CD4-positive, alpha-beta T cell treated with Interferon alpha-2 for 1 hour (primary cell): ENCODE results near the gene PLIN4.

Experiments used
- DNase-seq, 2 donors: peaks; one replicate each; pipeline ENCODE4 v3.0.0-alpha.2; 2020 to 2022

Gene PLIN4, protein sequence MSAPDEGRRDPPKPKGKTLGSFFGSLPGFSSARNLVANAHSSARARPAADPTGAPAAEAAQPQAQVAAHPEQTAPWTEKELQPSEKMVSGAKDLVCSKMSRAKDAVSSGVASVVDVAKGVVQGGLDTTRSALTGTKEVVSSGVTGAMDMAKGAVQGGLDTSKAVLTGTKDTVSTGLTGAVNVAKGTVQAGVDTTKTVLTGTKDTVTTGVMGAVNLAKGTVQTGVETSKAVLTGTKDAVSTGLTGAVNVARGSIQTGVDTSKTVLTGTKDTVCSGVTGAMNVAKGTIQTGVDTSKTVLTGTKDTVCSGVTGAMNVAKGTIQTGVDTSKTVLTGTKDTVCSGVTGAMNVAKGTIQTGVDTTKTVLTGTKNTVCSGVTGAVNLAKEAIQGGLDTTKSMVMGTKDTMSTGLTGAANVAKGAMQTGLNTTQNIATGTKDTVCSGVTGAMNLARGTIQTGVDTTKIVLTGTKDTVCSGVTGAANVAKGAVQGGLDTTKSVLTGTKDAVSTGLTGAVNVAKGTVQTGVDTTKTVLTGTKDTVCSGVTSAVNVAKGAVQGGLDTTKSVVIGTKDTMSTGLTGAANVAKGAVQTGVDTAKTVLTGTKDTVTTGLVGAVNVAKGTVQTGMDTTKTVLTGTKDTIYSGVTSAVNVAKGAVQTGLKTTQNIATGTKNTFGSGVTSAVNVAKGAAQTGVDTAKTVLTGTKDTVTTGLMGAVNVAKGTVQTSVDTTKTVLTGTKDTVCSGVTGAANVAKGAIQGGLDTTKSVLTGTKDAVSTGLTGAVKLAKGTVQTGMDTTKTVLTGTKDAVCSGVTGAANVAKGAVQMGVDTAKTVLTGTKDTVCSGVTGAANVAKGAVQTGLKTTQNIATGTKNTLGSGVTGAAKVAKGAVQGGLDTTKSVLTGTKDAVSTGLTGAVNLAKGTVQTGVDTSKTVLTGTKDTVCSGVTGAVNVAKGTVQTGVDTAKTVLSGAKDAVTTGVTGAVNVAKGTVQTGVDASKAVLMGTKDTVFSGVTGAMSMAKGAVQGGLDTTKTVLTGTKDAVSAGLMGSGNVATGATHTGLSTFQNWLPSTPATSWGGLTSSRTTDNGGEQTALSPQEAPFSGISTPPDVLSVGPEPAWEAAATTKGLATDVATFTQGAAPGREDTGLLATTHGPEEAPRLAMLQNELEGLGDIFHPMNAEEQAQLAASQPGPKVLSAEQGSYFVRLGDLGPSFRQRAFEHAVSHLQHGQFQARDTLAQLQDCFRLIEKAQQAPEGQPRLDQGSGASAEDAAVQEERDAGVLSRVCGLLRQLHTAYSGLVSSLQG (N-terminal part only)

DNA sequence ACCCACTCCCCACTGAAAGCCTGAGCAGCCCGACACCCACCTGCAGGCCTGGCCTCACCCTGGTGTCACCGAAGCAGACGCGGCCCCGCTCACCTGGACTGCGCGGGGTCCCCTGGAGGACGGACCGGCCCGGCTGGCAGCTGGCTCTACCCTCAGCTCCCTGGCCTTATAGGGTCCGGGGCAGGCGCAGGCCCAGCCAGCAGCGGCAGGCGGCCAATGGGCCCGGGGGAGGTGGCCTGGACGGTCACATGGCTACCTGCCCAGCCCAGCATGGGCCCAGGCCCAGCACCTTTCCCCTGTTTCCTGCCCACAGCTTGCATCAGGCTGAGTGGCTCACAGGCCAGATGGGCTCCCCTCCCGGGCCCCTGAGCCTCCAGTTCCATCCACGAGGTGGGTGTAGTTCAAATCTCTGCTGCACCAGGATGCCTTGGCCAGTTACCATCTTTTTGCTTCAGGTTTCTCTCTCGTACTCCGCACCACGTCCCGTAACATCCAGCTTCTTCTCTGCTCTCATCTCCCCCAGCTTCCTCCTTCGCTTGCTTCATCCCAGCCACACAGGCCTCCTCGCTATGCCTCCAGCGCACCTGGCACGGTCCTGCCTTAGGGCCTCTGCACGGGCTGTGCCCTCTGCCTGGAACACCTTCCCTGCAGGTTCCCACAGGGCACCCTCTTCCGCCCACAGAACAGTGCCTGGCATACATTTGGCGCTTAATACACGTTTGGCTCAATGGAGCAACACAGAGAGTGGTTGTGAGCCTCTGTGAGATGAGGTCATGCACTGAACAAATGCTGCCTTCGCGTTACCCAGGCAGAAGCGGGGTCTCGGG lies at the start of gene PLIN4:
Gene PLIN4 (minus strand): TSS at position 142 of the 827 bp plus-strand sequence. CDS start 214 bp downstream, outside the sequence.
- no peak for DNase-seq

DNA sequence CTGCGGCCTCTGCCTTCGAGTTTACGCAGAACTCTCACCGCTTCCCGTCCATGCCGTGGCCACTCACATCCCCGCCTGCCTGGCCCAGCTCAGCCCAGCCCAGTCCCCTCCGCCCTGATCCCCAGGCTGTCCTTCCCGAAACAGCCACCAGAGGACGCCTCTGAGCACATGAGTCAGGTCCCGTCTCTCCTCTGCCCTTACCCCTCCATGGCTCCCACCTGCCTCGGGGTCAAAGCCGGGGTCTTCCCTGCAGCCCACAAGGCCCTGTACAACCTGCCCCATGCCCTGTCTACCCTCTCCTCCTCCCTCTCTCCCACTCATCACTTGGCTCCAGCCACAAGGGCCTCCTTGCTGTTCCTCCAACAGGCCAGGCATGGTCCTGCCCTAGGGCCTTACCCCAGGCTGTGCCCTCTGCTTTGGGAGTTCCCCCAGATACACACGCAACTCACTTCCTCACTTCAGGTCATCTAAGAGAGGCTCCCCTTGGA lies 49.3 kb upstream of the PLIN4 start:
- DNase-seq = peak; percentile 57 to 61

DNA sequence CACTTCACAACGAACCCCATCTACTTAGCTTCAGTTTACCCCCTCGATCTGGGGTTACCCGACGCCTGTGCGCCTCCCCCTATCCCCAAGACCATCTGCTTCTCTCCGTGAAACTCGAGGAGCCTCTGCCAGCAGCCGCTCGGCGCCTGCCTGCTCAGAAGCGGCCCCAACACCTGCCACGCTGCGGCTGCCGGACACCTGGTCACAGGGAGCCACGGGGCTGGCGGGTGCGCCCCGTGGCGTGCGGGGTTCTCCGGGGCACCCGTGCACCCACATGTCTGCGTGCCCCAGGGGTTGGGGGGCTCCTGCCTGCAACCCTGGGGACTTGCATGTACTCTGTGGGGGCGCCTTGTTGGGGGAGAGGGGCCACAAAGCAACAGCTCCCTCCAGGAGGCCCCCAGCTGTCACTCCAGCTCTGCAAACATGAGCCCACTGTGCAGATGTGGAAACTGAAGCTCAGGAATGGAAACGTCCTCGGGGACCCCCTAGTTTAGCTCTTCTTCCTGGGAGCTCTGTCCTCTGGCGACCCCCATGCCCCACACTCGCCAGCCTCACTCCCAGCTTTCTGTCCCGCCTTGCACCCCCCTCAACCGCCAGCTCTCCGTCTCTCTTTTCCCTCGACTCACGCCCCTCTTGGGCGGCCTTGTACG lies 48.2 kb upstream of the PLIN4 start:
- DNase-seq = no peak

DNA sequence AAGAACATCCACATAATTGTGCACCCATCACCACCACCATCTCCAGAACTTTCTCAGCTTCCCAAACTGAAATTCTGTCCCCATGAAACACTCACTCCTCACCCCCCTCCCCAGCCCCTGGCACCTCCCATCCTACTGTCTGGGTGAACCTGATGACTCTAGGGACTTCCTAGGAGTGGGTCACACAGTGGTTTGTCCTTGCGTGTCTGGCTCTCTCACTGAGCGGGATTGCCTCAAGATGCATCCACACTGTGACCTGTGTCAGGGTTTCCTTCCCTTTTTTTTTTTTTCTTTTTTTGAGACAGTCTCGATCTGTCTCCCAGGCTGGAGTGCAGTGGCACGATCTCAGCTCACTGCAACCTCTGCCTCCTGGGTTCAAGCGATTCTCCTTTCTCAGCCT lies 45.3 kb upstream of the PLIN4 start:
- DNase-seq = peak in 1 of 2 donors; percentile 72

DNA sequence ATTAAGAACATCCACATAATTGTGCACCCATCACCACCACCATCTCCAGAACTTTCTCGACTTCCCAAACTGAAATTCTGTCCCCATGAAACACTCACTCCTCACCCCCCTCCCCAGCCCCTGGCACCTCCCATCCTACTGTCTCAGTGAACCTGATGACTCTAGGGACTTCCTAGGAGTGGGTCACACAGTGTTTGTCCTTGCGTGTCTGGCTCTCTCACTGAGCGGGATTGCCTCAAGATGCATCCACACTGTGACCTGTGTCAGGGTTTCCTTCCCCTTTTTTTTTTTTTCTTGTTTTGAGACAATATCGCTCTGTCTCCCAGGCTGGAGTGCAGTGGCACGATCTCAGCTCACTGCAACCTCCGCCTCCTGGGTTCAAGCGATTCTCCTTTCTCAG lies 43.8 kb upstream of the PLIN4 start:
- peak in 1 of 2 donors; percentile 72 for DNase-seq

DNA sequence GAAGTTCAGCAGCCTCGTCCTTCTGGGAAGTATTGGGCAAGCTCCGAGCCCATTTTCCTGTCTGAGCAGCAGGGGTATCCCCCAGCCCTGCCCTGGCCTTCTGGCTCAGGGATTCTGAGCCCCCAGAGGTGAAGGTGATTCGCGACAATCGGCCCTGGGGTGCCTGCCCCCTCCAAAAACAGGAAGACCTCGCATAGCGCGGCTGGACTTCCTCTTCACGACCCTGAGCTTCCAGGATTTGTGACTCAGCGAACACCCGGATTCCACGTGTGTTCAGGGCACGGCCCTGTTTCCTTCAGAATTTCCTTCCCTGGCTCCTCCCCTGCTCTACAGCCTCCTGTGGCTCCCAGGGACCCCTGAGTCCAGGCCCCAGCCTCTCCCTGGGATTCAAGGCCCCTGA lies 41.3 kb upstream of the PLIN4 start, which contains the start of gene SEMA6B:
Gene SEMA6B (minus strand): TSS at position 116 of the 400 bp plus-strand sequence. CDS start 1,227 bp downstream, outside the sequence.
- DNase-seq = peak in 1 of 2 donors; percentile 73

DNA sequence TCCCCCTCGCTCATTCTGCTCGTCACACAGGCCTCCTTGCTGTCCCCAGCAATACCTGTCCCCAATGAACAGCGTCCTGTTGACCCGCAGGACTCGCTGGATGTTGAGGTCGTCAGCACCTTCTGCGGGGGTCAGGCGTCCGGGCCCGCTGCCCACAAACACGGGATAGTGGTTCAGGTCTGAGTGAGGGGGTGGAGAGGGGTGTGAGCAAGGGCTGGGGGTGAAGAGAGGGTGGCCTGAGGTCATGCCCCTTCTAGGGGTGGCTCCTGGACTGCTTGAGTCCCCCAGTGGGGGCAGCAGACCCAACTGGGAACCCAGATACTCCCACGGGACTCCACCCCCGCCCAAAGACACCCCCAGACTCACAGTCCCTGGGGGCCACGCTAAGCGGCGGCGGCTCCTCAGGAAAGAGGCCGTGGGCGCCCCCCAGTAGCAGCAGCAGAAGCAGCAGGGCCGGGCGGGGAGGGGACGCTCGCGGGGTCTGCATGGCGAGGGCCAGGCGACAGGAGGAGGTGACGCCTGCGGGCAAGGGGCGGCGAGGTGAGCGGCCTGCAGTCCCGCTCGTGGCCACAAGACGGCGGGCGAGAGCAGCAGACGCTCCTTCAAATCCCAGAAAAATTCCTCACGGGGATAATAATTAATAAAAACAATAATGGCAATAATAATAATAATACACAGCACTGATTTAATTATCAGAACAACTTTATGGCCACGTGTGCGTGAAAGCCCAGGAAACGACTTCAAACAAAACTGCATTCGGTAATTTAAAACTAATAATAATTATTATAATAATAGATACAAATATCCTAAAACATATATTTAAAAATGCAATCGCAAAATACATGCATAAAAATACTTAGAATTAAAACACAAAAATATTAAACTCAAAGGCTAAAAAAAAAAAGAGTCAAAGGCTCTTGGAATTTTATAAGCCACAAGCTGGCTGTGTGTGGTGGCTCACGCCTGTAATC lies 40.0 kb upstream of the PLIN4 start:
- DNase-seq = peak in 1 of 2 donors; percentile 23

DNA sequence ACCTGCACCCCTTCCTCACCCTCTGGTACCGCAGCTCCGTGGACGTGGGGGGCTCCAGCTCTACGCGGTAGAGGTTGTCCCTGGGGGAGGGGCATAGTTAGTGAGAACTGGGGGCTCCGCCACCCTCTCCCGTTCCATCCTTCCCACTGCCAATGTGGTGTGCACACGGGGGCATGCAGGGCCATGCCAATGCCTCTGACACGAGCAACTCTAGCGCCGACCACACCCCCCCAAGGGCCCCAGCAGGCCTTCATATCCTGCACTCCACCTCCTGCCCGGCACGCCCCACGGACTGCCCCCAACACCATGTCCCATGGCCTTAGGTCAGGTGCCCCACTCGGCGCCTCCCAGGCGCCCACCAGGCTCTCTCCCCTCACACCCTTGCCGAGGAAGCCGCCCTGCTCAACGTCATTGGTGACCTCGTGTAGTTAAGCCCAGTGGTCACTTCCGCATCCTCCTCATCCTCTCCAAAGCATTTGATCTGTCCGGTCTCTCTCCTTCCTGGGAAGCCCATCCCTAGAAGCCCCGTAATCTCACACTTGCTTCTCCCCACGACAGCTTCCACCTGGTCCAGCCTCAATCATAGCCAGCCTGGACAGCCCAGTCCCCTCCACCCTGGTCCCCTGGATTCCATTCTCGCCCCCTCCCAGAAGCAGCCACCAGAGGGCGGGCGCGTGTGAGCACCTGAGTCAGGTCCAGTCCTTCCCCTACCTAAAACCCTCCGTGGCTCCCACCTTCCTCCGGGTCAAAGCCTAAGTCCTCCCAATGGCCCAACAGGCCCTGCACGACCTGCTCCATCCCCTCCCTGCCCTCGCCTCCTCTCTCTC lies 39.1 kb upstream of the PLIN4 start:
- no peak for DNase-seq

DNA sequence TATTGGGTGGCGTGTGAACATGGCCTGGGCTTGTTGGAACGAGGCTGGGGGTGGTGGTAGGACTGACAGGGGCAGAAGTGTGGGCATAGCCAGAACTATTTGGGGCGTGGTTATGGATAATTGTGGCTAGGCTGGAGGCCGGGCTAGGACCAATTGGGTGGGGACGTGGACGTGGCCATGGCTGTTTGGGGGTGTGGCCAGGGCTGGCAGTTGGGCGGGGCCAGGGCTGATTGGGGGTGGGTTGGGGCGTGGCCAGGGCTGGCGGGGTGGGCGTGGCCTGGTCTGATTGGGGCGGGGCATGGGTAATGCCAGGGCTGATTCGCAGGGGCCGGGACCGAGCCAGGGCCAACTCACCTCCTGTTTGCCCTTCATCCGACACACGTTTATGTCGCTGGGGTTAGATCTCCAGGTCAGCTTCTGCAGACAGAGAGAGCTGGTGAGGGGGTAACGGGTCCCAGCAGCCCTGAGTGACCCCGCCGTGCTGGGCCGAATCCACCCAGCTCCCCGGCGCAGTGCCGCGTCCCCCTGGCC lies 38.4 kb upstream of the PLIN4 start:
- DNase-seq = no peak

DNA sequence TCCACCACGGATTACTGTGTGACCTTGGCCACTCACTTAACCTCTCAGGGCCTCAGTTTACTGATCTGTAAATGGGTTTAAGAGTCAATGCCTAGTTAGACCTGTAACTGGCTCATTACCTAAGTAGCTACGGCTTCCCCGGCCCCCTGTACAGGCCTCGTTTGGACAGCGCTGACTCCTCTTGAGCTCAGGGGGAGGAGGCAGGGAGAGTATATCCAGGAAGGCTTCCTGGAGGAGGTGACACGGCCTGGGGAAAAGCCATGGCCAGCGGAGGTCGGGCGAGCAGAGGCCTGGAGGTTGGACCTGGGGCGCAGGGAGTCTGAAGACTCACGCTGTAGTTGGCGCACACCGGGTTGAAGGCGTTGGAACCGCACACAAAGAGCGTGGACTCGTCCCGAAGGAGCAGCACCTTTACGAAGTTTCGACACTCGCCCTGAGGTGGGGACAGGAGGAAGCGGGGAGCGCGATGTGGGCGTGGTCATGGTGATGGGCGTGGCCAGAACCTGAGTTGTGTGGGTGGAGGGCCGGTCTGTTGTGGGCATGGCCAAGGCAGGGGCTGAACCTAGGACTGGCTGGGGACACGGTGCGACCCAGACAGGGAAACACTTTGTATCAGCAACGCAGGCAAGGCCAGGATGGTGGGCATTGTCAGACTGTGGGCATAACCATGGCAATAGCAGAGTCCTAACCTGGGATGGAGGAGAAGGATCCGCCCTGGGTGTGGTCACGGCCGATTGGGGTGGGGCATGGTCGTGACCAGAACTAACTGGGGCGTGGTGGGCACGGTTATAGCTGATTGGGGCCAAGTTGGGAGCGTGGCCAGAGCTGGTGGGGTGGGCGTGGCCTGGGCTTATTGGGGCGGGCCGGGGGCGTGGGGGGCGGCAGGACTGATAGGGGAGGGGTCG lies 37.6 kb upstream of the PLIN4 start:
- no peak for DNase-seq

DNA sequence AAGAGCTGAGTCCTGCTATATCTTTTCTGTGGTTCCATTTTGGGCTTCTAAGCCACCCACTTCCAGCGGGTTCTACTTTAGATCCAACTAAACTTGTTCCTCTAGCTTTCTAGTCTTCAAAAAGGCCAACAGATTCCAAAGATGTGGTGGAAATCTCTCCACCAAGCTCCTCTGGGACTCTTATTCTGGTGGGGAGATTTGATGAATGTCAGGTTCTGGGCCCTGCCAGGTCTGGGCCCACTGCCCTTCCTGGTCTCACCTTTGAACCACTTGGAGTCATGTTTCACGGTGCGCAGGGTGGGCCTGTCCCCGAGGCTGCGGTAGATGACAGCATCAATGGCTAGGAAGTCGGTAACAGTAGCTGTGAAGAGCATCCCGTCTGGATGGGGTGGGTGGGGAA lies 36.4 kb upstream of the PLIN4 start:
- no peak for DNase-seq

DNA sequence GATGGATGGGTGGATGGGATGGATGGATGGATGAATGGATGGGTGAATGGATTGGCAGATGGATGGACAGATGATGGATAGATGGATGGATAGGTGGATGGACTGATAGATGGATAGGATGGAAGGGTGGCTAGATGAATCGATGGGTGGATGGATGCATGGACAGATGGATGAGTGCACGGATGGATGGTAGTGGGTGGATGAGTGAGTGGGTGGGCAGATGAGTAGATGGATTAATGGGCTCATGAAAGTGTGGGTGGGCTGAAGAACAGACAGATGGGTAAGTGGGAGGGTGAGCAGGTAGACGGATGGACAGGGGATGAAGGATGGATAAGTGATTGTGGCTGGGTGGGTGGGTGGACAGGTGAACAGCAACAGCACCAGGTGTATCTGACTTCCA lies 35.5 kb upstream of the PLIN4 start:
- no peak for DNase-seq

DNA sequence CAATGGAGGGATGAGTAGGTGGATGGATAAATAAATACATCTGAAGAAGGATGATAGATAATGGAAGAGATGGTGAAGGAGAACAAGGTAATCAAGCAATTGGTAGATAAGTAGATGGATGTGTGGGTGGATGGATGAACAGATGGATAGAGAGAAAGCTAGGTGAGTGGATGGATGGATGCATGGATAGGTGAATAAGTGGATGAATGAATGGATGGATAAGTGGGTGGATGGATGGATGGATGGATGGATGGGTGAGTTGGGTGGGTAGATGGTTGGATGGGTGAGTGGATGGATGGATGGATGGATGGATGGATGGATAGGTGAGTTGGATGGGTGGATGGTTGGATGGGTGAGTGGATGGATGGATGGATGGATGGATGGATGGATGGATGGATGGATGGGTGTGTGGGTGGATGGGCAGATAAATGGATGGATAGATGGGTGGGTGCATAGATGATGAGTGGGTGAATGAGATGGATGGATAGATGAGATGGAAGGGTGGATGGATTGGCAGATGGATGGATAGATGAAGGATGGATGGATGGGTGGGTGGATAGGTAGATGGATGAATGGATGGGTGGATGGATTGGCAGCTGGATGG lies 34.9 kb upstream of the PLIN4 start:
- no peak for DNase-seq

DNA sequence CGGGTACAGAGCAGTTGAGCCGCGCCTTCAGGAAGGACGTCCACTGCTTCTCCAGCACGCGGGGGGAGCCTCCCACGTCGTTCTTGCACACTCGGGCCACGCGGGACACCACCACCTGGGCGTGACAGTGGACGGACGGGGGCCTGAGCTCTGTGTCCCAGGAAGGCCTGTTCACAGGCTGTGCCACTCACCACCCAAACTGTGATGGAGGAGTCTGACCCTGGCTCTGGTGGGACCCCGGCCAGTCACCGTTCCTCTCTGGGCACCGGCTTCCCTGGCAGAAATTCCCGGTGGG lies 34.2 kb upstream of the PLIN4 start:
- DNase-seq = no peak

DNA sequence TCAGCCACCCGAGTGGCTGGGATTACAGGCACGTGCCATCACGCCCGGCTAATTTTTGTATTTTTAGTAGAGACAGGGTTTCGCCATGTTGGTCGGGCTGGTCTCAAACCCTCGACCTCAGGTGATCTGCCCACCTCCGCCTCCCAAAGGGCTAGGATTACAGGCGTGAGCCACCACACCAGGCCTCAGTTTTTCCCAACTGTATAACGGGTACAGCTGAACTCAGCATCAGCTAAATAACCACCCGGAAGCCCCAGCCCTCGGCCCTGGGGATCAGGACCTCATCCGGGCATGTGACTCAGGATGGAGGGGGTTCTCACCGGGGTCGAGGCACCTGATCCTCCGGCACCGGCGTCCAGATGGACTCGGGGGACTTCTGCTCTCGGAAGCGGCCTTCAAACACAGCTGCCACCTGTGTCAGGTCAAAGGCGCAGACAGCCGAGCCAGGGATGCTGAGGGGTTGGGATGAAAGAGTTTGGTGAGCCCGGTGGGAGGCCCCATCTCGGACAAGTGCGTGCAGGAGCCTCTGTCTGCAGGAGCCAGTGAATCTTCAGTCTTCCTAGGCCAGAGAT lies 32.3 kb upstream of the PLIN4 start:
- DNase-seq = no peak

DNA sequence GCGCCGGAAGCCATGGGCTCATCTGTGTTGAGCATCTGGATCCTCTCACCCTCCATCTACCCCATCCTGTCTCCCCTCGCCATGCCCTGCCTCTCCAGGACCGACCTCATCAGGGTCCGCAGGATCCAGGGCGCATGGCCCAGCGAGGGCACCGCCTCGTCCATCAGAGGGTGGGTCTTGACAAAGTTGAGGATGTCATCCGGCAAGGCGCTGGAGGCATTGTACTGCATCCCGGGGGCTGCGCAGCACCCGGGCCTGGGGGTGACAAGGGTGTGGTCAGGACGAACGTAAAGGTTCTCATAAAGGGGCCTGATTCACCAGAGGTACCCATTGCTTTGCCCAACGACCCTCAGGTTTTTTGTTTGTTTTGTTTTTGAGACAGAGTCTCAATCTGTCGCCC lies 31.7 kb upstream of the PLIN4 start:
- DNase-seq = no peak

DNA sequence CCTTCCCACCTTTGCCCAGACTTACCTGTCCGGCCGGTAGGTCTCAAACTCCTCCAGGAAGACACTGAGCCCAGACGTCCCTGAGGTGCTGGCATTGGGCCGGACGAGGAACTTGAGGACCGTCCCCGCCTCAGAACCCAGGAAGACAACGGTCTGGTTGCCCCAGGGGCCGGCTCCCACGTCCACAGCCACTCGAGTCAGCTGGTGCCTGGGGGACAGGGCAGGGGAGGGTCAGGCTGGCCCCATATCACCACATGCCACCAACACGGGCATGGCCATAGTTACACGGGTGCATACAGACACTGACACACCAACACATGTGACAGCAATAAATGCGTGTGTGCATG lies 29.9 kb upstream of the PLIN4 start:
- no peak for DNase-seq
